HG03135 (cell line): ENCODE data around the gene SLX4.
"Not testable (repeated sequence)": the region's sequence is repeated elsewhere in the genome, so short reads cannot be mapped to it uniquely, and the experiment has no call there.

Experiments used
- ATAC-seq: cut with Tn5 transposase; IDR thresholded peaks from one replicate; pipeline ENCODE4 v1.9.1; 2021; ENCODE audit warnings: mild to moderate bottlenecking, moderate library complexity; ENCODE audit not compliant: unreplicated experiment

Gene SLX4, protein sequence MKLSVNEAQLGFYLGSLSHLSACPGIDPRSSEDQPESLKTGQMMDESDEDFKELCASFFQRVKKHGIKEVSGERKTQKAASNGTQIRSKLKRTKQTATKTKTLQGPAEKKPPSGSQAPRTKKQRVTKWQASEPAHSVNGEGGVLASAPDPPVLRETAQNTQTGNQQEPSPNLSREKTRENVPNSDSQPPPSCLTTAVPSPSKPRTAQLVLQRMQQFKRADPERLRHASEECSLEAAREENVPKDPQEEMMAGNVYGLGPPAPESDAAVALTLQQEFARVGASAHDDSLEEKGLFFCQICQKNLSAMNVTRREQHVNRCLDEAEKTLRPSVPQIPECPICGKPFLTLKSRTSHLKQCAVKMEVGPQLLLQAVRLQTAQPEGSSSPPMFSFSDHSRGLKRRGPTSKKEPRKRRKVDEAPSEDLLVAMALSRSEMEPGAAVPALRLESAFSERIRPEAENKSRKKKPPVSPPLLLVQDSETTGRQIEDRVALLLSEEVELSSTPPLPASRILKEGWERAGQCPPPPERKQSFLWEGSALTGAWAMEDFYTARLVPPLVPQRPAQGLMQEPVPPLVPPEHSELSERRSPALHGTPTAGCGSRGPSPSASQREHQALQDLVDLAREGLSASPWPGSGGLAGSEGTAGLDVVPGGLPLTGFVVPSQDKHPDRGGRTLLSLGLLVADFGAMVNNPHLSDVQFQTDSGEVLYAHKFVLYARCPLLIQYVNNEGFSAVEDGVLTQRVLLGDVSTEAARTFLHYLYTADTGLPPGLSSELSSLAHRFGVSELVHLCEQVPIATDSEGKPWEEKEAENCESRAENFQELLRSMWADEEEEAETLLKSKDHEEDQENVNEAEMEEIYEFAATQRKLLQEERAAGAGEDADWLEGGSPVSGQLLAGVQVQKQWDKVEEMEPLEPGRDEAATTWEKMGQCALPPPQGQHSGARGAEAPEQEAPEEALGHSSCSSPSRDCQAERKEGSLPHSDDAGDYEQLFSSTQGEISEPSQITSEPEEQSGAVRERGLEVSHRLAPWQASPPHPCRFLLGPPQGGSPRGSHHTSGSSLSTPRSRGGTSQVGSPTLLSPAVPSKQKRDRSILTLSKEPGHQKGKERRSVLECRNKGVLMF (N-terminal part only)

DNA sequence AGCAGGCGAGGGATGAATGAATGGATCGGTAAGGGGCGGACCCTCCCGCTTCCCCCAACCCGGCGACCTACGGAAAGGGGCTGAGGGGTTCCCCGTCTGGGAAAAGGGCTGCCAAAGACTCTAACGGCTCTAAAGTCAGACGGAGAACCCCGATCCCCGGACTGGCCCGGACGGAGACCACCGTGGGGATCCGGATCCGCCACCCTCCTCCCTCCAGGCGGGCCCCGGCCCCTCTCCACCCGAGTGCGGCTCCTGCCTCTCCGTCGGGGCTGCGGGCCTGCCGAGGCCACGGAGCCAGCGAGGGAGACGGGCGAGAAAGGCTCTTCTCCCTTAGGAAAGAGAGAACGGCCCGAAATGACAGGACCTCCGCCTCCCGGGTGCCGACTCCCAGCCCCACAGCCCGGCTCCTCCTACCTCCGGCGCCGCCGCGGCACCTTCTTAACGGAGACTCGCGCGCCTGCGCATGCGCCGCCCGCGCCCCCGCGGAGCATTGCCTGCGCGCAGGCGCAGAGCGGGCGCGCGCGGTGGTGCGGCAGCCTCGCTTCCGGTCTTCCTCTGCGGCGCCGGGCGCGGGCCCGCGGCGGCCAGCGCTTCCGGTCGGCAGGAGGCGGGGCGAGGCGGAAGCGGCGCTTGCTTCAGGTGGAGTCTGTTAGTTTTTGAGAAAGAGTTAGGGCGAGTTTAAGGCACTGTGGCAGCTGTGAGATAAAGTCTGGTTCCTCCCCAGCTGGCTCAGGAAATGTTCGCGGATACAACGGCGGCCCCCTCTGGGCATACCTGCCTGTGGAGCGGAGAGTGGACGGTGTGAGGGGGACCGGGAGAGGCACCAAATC is at the start of gene SLX4:
Gene SLX4, minus strand, starts transcription at position 461 of the 830 bp plus-strand sequence. CDS start 2,642 bp downstream, outside the sequence.
- ATAC-seq: peak; percentile 72

GRCh38 chr16:3659251-3659650 is 47.8 kb upstream of the SLX4 start:
- no peak for ATAC-seq

DNA sequence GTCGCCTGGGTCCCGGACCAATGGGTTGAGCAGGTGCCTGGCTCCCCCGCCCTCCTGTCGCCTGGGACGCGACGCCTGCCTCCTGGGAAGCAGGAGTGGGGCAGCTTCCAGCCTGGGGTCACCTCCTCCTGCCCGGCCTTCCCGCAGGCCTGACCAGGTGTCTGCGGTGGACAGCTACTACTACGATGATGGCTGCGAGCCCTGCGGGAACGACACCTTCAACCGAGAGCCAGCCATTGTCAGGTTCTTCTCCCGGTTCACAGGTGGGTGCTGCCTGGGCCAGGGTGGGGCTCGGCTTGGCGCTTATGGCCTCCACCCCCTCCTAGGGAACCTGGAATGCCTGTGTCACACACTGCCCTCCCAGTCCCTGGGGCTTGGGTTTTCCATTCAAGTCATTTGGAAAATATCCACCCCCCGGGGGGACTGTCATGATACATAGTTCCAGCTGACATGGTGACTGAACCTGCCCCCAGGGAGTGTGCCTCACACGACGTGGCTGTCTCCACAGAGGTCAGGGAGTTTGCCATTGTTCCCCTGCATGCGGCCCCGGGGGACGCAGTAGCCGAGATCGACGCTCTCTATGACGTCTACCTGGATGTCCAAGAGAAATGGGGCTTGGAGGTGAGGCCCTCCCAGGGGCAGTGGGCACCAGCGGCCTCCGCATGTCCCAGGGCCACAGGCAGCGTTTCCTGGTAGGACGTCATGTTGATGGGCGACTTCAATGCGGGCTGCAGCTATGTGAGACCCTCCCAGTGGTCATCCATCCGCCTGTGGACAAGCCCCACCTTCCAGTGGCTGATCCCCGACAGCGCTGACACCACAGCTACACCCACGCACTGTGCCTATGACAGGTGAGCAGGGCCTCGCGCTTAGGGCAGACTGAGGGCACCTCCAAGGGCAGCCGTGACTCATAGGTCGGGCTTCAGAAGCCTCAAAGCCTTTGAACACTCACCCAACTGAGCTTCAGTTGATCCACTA is 45.4 kb upstream of the SLX4 start:
- no peak for ATAC-seq

GRCh38 chr16:3656160-3656490 is 44.7 kb upstream of the SLX4 start:
- not testable (repeated sequence) for ATAC-seq

DNA sequence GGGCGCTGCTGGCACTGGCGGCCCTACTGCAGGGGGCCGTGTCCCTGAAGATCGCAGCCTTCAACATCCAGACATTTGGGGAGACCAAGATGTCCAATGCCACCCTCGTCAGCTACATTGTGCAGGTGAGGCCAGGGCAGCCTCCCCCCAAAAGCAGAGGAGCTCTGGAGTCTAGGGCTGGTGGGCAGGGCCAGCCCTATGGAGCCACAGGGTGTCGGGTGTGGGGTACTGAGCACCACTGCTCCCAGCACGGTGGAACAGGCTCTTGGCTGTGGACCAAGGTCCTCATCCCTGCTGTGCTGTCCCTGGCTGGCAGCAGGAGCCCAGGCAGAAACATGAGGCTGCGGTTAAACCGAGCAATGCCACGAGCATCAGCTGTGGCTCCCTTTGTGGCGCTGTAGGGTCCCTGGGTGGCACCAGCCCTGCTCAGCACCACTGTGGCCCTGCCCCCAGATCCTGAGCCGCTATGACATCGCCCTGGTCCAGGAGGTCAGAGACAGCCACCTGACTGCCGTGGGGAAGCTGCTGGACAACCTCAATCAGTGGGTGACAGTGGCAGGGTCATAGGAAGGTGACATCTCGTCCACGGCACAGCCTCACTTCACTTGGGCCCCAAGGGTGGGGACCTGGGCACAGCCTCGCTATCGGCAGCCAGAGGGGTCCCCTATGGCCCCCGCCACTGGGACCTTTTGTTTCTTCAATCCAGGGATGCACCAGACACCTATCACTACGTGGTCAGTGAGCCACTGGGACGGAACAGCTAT is 44.2 kb upstream of the SLX4 start:
- ATAC-seq: no peak

DNA sequence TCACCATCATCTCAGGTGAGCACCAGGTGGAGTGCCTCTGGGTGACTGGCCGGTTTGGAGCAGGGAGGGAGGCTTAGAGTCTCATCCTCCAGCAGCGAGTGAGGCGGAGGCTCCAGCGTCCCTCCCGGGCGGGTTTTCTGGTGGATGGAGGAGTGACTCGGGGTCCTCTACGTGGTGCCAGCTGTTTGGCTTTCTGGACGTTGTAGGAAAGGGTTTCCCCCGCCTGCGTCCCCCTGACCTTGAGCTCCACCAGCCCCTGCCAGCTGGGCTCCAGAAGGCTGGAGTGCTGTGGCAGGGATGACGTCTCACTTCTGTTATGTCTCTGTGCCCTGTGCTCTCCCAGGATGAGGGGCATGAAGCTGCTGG is 43.6 kb upstream of the SLX4 start:
- no peak for ATAC-seq

GRCh38 chr16:3654249-3654991 is 43.0 kb upstream of the SLX4 start, which contains the start of gene DNASE1:
Gene DNASE1 (plus strand): TSS chr16:3654691. CDS start chr16:3655374, 683 bp downstream.
- ATAC-seq: no peak

- no peak for ATAC-seq
Observed at GRCh38 chr16:3652373-3653195, 41.2 kb upstream of the SLX4 start.

DNA sequence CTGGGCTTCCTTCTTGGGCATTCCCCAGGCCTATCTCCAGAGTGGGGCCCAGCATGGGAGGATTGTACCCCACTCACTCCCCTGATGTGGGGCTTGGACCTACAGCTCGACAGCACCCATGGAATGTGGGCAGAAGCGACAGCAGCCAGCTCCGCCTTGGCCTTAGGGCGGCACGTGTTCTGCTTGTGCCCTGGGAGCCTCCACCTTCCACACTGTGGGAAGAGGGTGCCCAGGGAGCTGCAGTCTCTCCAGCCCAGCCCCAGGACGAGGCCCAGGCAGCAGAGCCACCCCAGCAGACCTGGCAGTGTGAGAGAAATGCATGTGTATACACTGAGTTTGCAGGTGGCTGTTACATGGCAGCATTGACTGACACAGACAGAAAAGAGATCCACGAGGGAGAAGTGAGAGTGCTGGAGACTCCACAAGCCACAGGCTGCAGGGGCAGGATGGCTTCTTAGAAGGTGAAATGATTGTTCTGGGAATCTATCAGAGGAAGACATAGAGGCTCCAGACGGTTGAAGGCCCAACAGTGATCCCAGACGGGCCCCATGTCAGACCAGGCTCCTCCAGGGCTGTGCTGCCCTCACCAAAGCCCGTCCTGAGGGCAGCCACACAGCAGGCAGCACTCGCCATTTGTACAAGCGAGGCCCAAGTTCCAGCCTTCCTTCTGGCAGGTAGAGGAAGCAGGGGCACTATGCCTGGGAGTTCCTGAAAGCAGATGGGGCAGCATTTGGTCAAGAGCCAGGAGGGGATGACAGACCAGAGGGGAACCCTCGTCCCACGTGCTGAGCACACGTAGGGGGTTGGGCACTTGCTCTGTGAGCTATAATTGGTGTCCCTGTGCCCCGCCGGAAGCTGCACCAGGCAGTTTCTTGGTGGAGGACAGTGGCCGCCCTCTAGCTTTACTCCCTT is 40.3 kb upstream of the SLX4 start:
- ATAC-seq: no peak

DNA sequence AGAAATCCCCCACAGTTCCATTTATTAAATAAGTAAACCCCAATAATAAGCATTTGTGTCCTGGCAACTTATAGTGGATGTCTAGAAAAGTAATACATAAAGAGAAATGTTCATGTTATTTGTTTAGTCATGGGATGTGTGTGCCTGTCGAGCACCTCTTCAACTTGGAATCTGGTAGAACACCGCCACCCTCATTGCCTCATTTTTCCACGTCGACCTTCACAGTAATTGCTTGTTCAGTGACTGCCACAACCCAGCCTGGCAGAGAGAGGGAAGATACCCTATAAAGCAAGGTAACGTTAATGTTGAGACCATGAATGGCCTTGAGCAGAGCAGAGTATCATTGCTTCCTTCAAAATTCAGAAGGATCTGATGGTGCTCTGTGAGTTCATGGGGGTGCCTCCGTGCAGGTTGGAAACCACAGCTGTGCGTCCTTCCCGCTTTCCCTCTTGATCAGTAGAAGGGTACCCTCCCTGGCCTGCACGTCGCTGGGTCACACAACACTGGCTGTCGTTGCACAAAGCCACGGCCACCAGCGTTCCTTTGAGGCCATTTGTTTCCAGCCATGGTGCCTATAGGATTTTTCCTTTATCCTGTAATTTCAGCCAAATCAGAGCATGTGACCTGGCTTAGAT is 39.3 kb upstream of the SLX4 start:
- no peak for ATAC-seq

DNA sequence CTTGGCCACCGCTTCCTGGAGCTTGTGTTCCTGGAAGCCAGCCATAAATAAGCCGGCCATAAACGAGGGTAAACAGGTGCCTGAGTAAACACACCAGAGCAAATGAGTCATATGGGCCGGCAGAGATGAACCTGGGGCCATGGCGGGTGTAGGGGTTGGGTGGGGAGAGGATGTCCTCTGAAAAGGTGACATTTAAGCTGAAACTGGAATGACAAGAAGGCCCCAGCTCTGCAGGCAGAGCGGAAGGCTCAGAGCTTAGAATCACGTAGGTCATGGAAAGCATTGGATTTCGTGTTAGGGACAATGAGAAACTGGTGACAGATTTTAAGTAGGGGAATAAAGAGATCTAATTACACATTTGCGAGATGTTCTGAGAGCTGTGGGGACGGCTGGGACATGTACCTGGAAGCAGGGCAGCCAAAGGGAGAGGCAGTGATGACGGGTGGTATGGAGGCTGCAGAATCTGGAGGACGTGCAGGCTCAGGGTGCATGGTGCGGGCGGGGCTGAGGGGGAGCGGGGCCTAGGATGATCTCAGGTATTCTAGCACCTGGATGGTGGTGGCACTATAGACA is 35.0 kb upstream of the SLX4 start:
- ATAC-seq: no peak

- ATAC-seq: no peak
Observed at GRCh38 chr16:3645504-3646347, 34.3 kb upstream of the SLX4 start.

GRCh38 chr16:3645108-3645503 is 33.7 kb upstream of the SLX4 start:
- ATAC-seq: no peak

- ATAC-seq: no peak
Observed at GRCh38 chr16:3643095-3643730, 31.8 kb upstream of the SLX4 start.
